Stimulated activated CD8-positive, alpha-beta memory T cell treated with anti-CD3 and anti-CD28 coated beads, Interleukin-15, amount 100 ng/mL, for 4 hours (primary cell): Measurements from ENCODE around the gene FMNL3.
A peak's percentile ranks its signal among the peaks of the same experiment; 100 is the strongest.

Source experiments
- DNase-seq, 2 donors: peaks; one replicate each; pipeline ENCODE4 v3.0.0-alpha.2; 2020; ENCODE audit warnings: low read depth in 2 of 2

FMNL3 gene

DNA sequence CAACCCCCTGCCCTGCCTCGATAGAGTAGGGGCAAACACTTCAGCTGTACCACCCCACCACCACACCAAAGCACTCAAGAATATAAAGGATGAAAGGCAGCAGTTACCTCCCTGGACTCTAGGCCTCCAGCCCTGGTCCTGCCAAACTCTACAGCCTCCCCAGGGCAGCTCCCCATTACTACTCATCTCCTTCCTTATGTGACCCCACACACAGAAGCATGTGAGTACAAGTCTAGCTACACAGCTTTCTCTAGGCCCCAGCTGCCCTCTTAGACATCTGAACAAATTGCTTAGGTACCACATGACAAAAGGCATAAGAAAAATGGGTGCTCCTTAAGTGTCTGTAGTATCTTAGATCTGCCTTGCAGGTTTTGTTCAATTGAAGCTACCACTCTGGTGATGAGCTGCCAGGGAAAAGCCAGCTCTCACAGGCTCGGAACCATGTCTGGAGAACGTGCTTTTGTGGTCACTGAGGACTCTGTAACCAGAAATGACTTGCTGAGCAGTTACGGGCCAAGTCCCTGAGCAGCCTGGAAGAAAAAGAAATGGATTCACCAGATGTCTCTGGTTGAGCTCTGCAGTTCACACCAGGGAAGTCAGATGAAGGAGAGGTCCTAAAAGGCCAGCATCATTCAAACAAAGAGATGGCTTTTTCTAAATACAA lies 32.8 kb downstream of the FMNL3 start:
- DNase-seq, result no peak

DNA sequence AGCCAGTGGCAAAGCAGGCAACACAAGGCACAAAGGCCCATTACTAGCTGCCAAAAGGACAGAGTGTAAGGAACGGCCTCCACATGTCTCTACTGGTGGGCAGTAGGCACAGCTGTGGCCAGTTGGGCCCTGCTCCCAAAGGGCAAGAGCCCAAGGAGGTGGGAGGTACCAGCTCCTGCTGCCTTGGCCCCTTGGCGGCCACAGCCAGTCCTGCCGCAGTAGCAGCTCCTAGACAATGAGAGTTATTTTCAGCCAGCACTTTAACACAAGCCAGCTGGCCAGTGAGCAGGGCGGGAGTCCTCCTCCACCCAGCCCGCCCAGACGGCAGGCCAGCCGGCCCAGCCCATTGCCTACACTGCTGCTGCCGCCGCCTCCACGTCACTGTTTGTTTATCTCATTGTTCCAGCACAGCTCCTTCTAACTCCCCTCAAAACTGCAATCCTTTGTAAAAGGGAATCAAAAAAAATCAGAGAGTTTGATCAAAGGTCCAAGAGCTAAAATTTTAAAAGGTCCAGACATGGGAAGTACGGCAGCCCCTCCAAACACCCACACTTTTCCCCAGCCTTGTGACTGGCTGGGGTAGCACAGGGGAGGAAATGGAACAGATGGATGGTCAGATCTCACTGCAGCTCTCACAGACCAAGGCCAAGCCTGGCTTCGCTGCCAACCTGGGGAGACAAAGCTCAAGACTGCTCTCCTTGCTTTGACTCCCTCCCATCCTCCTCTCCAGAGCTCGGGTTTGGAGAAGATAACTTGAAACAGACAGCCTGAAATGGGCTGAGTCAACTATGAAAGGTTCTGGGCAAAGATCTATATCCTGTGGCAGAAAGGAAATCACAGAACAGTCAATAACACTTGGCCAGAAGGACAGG lies 33.5 kb downstream of the FMNL3 start:
- DNase-seq, result no peak

DNA sequence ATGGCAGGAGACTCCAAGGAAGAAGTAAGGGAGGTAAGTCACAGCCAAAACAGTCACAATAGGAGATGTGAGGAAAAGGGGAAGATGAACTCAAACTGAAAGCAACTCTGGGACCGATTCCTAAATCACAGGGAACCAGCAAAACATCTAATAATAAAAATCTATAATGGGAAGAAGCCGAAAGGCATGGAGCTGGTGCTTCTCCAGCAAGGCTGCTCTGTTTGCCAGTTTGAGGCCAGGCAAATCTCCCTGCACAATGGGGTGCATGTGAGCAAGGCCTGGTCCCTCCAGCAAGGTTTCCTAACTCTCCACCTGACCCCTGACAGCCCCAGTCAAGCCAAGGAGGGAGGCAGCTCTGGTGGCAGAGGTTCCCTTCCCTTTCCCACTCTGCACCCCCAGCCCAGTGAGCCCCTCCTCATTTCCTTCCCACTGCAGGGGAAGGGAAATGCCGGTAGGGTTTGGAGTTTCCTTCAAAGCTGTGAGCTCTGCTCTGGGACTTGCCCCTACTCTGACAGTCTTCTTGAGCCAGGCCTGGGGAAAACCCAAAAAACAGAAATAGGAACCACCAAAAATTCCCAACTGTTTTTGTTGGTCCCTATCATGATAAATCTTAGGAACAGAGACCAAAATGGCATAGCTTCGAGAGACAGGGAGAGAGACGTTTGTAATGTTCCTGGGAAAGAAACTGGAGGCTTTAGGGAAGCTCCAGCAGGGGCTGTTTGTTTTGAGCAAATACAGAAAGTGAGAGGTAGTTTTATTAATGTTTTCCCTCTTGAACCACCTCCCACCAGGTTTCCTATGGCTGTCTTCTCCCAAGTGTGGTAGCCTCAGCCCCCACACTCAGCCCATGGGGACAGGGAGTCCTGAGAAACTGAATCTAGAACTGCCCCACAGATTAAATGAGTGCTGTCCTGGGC lies 34.6 kb downstream of the FMNL3 start:
- DNase-seq, result no peak

DNA sequence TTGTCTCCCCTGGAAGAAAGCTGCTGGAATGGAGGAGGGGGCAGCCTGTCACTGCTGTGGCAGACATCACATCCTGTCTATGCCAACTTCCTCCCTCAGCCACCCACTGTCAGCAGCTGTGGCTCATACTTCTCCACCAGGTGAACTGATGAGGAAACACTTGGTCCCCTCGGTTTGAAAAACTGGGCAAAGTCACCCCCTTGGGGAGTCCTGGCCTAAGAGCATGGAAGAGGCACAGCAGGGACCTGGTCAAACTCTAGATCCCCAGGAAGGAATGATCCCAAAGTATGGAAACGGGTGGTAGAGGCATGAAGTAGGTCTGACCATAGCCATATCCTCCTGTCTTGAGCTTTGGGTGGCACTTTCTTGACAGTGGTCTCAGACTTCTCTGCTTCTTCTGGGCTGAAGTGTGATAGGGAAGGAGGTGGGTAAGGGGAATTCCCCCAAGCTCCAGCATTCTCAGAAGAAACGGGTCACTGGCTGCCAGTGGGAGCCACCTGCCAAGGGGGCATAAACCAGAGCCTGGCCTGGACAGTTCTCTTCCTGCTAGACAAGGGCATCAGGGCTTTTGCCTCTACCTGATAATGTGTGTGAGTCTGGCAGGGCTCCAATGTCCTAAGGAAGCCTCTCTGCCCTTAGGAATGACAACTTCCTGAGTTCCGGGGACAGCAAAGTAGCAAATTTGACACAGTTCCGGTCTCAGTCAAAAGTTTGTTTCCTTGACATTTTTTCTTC lies 36.0 kb downstream of the FMNL3 start:
- DNase-seq, result peak; percentile 45 to 46

DNA sequence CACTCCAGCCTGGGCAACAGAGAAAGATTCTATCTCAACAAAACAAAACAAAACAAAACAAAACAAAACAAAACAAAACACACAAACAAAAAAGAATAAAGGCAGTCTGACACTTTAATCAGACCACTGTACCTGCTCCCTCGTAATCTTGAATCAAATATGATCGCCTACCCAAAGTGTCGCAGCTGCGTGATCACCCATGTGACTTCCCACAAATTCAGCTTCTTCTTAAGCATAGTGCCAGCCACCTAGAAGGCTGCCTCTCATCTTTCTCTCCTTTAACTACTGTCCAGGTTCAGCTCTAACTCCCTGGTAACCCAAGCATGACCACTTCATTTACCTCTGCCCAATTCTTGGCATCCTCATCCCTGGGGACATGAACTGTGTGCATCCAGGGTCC lies 37.4 kb downstream of the FMNL3 start:
- DNase-seq, result no peak

DNA sequence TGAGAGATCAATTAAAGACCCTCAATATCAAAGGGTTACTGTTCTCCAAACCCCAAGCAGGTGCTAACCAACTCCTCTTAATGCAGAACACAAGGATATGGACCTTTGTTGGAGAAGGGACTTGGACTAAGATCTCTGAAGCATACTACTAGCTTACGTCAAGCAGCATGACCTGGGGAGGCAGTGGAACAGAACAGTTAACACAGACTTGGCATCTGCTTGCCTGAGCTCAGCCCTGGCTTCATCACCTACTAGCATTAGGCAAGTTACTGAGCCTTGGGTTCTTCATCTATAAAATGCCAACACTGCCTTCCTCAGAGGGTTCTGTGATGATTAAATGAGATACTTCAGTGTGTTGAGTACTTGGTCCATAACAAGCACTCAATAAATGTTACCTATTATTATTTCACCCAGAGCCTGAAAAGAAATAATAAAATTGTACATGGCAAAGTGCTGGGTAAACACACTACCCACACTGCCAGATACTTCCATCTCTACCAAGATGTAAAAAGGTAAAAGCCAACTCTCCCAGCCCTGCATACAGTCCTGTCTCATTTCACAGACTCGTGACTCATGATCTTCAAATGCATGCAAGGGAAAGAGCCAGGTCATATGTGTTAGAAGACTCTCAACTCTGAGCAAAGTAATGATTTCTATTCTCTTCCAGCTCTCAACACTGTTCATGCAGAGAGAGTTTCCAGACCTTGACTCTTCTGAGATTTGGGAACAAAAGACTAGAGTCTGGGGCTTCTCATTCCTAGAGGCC lies 39.7 kb downstream of the FMNL3 start:
- no peak for DNase-seq

DNA sequence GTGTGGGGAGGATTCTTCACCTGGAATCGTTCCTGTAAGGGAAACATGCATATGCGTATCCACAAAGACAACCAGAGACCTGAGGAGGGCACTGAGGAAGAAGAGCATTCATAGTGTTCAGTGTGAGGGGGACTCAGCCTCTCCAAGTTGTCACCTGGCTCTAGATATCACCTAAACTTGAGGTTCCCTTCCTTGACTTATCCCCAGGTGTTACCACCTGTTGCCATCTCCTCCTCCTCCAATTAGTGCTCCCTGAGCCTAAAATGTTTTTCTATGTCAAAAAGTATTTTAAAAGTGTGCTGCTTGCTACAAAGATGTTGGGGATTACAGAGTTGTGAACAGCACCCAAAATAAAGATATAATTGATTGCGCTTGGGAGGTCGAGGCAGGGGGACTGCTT lies 41.0 kb downstream of the FMNL3 start:
- no peak for DNase-seq

DNA sequence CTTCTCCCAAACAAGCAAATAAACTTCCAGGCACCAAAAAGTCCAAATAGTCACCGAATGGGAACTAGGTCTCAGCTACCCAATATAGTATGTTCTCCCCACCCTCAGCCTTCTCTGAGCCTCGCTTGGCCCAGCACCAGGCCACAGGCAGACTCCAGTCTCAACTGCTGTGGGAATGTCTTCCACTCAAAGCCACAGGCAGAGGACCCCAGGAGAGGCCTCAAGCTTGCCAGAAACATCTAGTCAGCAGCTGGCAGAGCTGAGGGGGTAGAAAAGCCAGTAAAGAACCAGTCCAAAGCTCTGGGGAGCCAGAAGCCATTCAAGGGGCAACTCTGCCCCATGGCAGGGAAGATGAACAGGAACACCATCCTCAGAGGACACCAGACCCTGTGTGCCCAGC lies 41.8 kb downstream of the FMNL3 start:
- DNase-seq, result no peak

DNA sequence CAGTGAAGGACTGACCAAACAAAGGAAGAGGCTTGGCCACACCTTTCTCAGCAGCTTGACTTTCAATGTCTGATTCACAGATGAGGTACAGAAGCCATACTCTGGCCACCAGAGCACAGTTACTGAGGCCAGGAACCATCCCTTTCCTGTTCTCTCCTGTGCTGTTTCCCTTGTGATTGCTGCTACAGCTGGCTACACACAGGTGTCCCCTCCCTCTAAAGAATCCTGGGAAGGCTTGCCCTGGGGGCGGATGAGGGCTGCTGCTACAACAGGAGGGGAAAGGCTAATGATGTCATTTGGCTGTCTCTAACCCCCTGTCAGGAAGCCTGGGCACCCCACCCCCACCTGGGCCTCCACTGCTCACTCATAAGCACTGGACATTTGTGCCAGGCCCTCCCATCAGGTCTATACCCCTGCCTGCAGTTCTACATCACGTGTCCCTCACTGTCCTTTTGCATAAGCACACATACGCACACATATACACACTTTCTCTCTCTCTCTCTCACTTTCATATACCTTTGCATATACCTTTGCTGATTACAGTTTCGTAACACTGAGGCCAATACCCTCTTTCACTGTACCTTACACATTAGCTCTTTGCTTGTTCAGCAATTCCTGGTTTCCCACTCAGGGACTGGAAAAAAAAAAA lies 42.5 kb downstream of the FMNL3 start:
- DNase-seq, result no peak

DNA sequence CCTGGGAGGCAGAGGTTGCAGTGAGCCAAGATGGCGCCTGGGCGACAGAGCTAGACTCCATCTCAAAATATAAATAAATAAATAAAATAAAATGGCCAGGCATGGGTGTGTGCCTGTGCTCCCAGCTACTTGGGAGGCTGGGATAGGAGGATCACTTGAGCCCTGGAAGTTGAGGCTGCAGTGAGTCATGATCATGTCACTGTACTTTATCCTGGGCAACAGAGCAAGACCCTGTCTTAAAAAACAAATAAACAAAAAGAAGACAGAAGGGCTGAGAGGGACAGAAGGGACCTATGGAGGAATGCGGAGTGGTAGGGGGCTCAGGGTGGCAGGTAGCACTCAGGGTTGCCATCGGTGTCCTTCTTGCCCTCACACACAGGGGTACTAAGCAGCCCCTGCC lies 43.0 kb downstream of the FMNL3 start:
- no peak for DNase-seq

DNA sequence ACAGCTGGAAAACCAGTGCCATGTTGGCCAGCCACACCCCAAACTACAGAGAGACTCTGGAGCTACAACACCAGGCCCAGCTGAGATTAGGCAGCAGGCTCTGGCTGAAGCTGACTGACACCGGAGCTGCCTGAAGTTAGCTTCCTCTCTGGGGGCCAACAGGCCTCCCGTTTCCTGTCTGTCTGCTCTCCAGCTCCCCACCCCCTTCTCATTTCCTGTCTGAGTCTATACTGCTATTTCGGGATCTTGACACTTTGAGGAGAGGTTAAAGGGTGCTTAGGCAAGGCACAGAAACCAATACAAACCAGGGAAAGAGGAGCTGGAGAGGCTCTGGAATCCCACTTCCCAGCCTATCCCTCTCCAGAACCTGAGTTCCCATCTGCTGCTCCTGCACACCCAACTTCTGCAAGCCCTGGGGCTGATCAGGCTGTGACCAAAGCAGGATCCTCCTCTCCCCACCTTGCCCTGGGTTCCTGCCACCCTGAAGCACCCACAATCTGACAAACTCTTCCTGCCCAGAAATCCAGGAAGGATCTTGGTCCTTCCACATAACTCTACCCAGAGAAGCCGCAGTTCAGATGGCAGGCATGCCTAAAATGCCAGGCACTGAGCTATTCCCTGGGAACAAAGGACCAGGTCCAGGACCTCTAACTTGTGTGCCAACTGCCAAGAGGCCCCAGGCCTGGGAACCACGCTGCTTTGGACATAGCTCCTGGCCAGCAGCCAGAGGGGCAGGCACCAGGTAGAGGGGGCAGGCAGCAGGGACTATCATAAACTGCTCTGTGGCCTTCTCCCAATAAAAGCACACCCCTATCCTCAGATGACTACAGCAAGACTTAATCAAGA lies 44.0 kb downstream of the FMNL3 start:
- peak; percentile 46 for DNase-seq

DNA sequence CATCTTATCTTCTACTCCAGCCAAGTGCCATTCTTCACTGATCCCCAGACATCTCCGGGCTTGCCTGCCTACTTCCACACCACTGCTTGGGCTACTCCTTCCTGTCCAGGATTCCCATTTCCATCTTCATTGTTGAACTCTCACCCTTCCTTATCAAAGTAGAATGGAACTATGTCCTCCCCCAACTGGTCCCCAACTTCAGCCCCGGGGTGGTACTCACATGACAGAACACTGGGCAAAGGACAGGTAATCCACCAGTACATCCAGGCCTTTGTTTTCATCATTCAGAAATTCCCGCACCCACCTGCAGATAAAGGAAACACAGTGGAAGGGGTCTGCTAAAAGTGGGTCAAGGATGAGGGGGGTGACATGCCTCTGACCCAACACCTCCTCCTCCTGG lies 45.5 kb downstream of the FMNL3 start:
- no peak for DNase-seq

DNA sequence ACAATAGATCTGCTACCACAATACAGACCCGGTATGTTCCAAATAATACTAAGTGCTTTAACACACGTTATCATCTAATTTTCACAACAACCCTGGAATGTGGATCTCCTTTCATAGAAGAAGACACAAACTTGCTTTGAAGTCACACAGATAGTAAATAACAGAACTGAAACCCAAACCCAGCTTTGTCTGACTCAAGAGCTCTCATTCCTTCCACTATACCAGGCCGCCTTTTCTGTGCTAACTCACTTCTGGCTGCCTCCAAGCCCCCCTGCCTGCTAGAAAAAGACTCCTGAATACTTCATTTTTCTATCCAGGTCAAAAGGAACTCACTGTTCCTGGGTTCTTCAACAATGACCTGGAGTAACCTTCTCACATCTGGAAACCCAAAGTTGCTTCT lies 46.0 kb downstream of the FMNL3 start:
- DNase-seq, result no peak

DNA sequence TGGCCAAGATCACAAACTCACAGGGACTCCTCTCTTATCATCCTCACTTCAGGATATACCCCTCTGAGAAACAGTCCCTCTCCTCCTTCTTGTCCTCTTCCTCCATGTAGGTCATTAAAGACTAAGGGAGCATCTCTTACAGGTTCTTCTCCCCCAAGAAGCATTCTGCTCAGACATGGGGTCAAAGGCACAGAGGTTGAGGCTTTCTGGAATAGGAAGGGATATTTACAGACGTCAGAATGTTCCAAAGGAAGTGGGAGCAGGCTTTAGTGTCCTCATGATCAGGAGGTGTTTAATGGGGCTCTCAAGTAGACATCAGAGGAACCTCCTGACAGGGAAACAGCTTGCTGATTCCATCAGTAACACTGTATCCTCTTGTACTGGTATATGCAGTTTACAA lies 47.5 kb downstream of the FMNL3 start:
- DNase-seq, result no peak

DNA sequence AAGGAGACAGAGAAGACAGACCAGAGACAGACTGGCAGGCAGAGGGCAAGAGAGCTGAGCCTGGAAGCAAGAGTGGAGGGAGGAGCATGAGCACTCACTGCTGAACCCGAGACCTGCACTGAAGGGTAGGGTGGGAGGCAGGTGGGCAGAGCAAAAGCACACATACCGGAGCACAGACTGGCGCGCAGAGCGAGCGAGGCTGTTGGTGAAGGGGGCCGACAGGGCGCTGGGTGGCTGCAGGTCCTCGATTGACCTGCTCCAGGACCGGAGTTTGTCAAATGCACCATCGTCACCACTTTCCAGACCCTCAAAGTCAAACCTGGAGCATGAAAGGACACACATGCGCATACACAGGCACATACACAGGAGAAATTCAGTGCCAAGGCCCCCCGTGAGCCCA lies 48.9 kb downstream of the FMNL3 start:
- DNase-seq, result no peak

DNA sequence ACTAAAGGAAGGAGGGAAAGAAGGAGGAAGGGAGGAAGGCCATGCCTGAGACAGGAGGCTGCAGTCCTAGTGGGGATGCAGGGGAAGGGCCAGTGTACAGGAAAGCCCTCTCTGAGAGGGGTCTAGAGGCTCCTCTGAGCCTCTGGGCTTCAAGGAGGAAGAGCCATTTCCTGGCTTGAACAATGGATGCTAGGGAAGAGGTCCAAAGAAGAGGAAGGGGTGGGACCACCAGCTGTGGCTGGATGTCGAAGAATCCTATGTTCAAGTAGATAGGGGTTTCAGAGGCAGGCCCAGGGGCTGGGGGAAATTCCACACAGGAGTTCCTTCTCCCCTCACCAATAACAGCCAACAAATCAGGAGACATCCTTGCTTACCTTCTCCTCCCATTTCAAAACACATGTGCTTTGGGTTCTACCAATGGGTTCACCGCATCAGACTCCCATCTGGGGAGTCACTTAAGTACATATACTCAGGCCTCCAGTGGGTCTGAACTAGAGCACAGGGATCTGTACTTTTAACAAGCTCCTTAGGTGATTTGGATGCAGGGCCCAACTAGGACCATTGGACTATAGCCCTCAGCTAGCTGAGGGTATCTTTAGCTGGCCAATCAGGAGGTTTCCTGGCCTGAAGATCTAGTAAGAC lies 51.5 kb downstream of the FMNL3 start:
- no peak for DNase-seq

DNA sequence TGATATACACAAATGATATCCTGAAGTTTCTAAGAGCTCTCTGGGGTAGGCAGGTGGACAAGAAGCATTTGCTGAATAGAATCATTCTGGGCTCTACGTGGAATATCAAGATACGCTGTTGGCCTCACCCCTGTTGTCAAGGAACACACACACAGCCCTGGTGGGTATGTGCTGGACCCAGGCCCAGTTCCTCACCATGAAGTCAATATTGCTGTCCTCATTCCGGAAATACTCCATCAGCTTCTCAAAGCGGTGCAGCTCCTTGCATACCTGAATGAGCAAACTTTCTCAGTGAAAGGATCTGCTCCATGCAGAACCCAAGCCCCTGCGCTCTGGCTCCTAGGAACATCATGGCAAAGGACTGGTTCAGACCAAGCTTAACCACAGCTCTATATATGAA lies 52.5 kb downstream of the FMNL3 start:
- DNase-seq, result no peak

DNA sequence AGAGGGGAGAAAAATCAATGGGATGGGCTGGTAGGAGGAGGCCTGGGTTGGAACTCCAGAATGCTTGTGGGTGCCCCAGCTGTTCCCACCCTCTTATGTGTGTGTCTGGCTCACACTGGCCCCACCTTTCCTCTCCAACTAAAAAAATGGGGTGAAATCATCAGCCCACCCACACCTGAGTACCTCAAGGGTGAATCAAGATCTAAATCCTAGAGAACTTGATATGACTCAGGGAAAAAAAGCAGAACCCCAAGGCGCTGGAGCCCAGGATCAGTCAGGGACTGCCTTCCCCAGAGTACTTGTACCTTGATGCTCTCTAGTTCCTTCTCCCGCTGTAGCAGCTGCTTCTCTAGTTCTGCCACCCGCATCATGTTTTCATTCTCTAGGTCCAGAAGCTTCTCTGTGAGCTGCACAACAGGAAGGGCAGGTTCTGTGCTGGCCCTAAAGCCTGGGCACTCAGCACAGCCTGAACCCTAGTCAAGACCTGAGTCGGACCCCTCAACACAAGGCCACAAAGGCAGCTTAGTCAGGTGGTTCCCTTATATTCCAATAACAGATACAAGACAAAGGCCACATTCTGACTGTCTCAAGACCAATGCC lies 54.2 kb downstream of the FMNL3 start:
- no peak for DNase-seq

DNA sequence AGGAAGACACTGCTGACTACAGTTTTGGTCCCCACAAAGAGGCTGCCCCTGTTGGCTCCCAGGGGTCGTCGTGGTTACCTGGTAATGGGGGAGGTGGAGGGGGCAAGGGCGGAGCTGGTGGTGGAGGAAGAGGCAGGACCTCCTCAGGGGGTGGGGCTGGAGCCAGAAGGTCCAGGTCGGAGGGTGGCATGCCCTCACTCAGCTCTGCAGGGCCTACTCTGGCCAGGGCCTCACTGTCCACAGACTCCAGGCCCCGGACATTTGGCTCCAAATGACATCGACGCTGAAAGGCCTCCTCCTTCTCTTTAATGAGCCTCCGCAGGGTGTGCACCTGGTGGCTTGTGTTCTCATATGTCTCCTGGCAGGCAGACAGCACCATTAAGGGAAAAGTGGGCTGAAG lies 55.4 kb downstream of the FMNL3 start:
- no peak for DNase-seq
